Retinal pigment epithelial cell (primary cell): ENCODE measurements around the gene AARS1.
A peak's percentile ranks its signal among the peaks of the same experiment; 100 is the strongest.
"Not testable (repeated sequence)": the region's sequence is repeated elsewhere in the genome, so short reads cannot be mapped to it uniquely, and the experiment has no call there.

Experiments
- DNase-seq: peaks from one replicate; pipeline ENCODE4 v3.0.0-alpha.2; 2010; ENCODE audit warnings: low read depth
- H3K4me3 ChIP-seq: 2 replicates; pipeline ENCODE4 v1.5.1; 2011; ENCODE audit warnings: mild to moderate bottlenecking, low read length, control low read depth, moderate library complexity
- TF ChIP-seq, protein P1 (sequence below): conservative IDR thresholded peaks from 2 replicates; pipeline ENCODE4 v1.5.1; 2011; ENCODE audit warnings: low read depth, low read length, control low read depth, inconsistent platforms

Gene AARS1

DNA sequence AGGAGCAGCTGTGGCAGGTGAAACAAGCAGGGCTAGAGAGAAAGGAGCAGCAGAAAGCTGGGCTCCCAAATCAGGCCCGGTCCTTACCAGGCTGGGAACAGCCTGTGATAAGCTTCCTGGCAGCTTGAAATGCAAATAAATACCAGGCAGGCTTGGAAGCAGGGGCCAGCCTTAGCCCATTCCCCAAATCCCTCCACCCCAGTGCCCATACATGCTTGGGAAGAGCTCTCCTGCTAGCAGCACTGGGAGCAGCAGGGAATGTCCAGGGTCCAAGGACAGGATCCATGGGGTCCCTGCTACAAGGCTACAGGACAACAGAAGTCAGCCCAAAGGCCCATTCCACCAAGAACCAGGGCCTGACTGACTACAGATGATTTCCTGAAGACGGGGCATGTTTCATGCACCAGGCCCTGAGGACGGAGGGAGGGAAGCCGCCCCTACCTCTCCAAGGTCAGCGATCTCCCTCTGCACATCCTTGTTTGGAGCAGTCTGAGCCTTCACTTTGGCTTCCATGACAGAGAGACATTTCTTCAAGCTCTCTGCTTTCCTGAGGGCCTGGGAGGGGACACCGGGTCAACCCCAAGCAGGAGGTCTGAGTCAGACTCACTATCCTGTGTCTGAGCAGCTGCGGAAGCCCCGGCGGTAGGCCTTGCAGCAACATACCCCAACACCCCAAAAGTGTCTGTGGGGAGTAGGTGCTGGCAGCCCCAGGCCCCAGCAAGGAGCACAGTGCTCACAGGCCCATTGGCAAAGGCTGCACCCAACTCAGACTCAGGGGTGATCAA lies 34.9 kb downstream of the AARS1 start:
- H3K4me3 ChIP-seq = no peak overlapping the region
- DNase-seq = no peak
- TF ChIP-seq, protein P1, sequence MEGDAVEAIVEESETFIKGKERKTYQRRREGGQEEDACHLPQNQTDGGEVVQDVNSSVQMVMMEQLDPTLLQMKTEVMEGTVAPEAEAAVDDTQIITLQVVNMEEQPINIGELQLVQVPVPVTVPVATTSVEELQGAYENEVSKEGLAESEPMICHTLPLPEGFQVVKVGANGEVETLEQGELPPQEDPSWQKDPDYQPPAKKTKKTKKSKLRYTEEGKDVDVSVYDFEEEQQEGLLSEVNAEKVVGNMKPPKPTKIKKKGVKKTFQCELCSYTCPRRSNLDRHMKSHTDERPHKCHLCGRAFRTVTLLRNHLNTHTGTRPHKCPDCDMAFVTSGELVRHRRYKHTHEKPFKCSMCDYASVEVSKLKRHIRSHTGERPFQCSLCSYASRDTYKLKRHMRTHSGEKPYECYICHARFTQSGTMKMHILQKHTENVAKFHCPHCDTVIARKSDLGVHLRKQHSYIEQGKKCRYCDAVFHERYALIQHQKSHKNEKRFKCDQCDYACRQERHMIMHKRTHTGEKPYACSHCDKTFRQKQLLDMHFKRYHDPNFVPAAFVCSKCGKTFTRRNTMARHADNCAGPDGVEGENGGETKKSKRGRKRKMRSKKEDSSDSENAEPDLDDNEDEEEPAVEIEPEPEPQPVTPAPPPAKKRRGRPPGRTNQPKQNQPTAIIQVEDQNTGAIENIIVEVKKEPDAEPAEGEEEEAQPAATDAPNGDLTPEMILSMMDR = no peak

DNA sequence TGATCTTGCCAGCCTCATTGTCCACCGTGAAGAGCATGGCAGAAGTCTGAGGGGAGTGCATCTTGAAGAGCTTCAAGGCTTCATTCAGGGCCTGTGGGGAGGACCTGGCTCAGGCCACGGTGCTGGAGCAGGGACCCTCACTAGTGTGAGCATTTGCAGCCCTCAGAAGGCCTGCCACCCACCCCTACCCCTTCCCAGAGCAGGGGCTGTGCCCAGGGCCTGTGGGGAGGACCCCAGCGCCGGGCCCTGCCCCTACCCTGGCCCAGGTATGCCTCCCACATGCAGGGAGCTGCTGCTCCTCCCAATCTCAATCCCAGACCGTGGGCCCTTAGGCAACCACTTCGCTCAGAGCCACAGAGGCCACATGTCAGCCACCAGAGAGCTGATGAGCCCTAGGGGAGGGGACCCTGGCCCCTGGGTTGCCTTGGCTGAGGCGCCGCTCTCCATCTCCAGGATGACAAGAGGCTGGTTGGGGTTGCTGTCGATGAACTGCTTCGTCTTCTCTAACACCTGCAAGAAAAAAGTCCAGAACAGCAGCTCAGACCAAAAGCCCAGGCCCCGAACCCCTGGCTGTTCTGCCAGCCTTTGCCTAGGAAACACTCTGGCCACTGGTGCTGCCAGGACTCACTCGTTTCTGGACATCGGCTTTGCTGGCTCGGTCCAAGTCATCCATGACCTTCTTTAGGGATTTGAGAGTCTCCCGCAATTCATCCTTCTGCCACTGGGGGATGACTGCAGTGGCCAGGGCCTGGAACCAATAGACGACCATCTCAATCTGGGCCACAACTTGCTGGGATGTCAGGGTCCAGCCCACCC lies 35.8 kb downstream of the AARS1 start:
- DNase-seq = no peak
- no peak overlapping the region for H3K4me3 ChIP-seq
- TF ChIP-seq, protein P1 = peak; percentile 73

DNA sequence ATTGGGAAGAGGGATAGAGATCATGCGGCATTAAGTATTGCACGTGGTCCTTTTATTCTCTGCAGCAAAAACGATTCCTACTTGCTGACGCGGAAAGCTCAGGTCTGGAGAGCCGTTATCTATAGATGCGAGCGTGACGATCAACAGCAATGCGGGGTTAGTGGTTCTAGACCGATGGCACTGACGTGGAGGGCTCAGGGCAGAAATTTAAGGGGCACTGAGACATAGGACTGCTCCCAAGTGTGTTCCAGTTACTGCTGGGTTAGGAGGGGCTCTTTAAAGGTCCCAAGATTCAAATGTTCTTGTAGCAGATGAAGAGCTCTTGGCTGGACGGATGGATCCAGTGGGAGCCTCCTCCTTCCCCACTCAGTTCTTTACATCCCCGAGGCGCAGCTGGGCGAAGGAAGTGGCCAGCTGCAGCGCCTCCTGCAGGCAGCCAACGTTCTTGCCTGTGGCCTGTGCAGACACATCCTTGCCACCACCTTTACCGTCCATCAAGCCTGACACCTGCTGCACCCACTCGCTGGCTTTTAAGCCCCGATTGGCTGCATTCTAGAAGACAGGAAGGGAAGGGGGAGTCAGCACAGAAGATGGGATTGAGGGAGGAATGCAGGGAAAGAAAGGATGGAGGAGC lies 36.8 kb downstream of the AARS1 start:
- TF ChIP-seq, protein P1 = peak; percentile 68
- no peak overlapping the region for H3K4me3 ChIP-seq
- no peak for DNase-seq

DNA sequence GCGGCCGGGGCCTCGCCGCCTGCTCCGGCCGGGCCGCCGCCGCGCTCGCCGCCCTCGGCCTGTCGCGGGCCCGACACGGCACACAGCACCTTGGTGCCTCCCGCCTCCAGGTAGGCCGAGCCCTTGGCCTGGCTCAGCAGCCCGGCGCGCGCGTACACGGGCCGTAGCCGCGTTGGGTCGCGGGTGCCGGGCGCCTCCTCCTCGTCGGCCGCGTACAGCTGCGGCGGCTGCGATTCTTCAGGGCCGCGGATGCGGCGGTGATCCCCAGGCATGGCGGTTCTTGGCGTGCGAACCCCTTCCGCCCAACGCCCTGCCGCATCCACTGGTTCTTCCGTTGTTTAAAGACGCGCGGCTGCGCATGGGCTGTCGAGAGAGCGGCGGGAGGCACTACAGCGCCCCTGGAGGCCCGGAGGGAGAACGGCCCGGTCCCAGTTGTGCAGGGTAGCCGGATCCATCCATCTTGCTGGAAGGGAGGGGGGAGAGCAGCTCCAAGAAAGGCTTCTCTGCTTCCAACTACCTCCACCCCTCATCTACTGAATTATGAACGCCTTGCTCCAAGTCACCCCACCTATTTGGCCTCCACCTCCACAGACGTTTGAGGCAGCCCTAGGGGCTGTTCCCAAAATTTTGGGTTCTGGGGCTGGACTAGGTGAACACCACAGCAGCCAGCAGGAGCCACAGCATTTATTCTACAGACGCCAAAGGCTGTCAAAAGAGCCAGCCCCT lies 37.5 kb downstream of the AARS1 start, which contains the start of gene EXOSC6:
Gene EXOSC6, minus strand, starts transcription at position 312 of the 726 bp plus-strand sequence. Its CDS starts 40 bp downstream, at position 272.
- H3K4me3 ChIP-seq = peak within 1 kb of the TSS; percentile 55
- TF ChIP-seq, protein P1 = peak; percentile 90

DNA sequence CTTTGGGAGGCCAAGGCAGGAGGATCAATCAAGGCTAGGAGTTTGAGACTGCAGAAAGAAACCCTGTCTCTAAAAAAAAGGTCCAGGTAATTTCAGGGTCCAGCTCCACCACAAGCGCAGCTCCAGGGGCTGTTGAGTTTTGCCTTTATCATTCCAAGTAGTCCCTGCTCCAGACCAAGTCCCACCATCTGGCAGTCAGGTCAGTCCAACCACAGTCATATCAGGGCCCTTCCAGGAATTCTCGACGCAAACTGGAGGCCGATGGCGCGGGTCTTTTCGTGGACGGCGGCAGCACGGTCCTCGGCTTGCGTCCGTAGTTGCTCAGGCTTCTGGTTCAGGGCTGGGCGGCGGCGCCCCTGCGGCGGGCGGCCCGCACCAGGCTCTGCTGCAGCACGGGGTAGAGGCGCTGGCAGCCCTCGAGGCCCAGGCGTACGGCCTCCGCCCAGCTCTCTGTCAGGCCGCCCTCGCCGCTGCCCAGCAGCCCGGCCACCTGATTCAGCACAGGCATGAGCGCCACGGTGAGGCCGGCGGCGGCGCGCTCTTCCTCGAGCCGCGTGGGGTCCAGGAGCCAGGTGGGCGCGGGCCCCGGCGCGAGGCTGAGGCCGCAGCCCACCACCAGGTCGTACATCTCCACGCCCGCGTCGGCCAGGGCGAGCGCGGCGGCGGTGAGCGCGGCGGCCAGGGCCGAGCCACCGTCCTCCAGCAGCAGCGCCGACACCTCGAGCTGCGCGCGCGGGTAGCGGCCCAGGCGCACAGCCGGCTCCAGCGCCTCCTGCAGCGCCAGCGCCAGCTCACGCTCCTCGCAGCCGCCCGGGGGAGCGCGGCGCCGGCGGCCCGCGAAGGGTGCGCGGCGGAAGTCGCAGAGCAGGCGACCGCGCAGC lies 38.3 kb downstream of the AARS1 start:
- DNase-seq = no peak
- TF ChIP-seq, protein P1 = no peak
- H3K4me3 ChIP-seq = peak overlapping the region; percentile 55

More for the DNA sequence above, 37.5 kb downstream of the AARS1 start, which contains the start of gene EXOSC6:
- peak; percentile 74 for DNase-seq

DNA sequence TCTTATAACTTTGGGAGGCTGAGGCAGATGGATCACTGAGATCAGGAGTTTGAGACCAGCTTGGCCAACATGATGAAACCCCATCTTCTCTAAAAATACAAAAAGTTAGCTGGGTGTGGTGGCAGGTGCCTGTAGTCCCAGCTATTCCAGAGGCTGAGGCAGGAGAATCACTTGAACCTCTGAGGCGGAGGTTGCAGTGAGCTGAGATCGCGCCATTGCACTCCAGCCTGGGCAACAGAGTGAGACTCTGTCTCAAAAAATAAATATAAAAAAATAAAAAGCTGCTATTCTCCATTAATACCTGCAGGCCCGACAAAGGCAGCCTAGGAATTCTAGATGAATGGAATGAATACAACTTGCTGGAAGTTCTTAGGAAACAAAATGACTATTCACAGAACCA lies 39.6 kb downstream of the AARS1 start:
- H3K4me3 ChIP-seq = peak overlapping the region; percentile 34
- DNase-seq = not testable (repeated sequence)

DNA sequence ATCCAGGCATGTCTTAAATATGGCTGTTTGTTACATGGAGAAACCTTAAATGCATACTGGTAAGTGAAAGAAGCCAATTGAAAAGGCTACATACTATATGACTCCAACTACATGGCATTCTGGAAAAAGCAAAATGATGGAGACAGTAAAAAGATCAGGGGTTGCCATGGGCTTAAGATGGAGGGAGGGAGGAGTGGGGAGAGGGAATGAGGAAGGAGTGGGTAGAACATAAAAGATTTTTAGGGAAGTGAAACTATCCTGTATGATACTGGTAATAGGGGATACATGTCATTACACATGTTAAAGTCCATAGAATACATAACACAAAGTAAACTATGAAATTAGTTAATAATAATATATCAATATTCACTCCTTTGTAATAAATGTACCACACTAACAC lies 50.5 kb downstream of the AARS1 start:
- DNase-seq, H3K4me3 ChIP-seq: not testable (repeated sequence)

DNA sequence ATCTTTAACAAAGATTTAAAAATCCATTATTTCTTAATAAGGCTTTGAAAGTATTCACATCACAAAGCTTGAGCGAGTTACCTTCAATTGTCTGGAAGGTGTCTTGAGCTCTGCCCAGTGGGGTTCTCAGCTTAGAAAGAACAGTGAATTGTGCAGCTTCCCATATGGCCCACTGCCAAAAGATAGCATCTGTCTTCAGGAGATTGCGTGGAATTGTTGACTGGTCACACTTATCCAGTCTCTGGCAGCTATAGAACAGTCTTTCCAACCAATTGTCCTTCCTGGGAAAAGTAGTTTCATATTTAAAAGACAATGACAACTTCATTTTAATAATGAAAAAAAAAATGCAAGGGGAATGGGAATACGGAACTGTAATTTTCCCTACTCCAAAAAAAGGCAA lies 57.5 kb downstream of the AARS1 start:
- DNase-seq, H3K4me3 ChIP-seq: not testable (repeated sequence)

DNA sequence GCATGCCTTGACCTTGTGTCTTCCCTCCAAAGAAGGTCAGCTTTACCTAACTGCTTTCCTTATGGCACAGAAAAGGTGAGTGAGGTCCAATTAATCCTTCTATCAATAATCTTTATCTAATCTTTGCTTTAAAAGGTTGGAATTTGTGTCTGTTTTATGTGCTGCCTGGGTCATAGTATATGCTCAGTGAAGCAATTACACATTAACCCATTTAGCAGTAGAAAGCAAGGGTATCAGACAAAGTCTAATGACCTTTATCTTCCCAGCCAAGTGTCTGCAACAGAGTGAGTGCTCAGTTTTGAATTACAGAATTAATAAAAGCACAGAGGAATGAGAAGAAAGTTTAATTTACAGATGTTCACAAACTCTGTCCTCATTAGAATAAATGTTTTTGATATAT lies 63.3 kb downstream of the AARS1 start:
- not testable (repeated sequence) for DNase-seq, H3K4me3 ChIP-seq

DNA sequence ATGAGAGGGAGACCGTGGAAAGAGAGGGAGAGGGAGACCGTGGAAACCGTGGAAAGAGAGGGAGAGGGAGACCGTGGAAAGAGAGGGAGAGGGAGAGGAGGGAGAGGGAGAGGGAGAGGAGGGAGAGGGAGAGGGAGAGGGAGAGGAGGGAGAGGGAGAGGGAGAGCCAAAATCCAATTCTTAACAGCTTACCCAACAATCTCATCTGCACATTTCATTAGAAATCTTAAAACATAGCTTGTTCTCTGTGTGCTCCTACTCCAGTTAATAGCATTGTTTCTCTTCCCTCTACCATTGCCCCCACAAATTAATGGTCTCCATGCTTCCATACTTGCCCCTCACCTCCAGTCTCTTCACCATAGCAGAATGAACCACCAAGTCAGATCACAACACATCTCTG lies 63.9 kb downstream of the AARS1 start:
- not testable (repeated sequence) for H3K4me3 ChIP-seq, DNase-seq

DNA sequence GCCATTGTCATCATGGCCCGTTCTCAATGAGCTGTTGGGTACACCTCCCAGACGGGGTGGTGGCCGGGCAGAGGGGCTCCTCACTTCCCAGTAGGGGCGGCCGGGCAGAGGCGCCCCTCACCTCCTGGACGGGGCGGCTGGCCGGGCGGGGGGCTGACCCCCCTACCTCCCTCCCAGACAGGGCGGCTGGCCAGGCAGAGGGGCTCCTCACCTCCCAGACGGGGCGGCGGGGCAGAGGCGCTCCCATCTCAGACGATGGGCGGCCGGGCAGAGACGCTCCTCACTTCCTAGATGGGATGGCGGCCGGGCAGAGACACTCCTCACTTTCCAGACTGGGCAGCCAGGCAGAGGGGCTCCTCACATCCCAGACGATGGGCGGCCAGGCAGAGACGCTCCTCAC lies 64.7 kb downstream of the AARS1 start:
- H3K4me3 ChIP-seq, DNase-seq: not testable (repeated sequence)
